Mesendoderm (in vitro differentiated cells): ENCODE measurements around the gene WDR20.
"Not testable (repeated sequence)": the region's sequence is repeated elsewhere in the genome, so short reads cannot be mapped to it uniquely, and the experiment has no call there.

ENCODE experiments used
- DNase-seq: peaks from one replicate; pipeline ENCODE4 v3.0.0; 2013
- H2AK5ac ChIP-seq: 2 replicates; pipeline ENCODE4 v1.6.1; 2013; ENCODE audit warnings: low read length, inconsistent platforms
- H2BK120ac ChIP-seq: 2 replicates; pipeline ENCODE4 v1.6.1; 2013; ENCODE audit warnings: low read depth, mild to moderate bottlenecking, low read length, moderate library complexity, mixed read lengths
- H2BK15ac ChIP-seq: replicated peaks from 2 replicates; pipeline ENCODE4 v1.6.1; 2013; ENCODE audit warnings: low read depth, mild to moderate bottlenecking, moderate library complexity
- H2BK5ac ChIP-seq: 2 replicates; pipeline ENCODE4 v1.6.1; 2013; ENCODE audit warnings: low read length, inconsistent platforms
- H3K18ac ChIP-seq: 2 replicates; pipeline ENCODE4 v1.6.1; 2013; ENCODE audit warnings: mild to moderate bottlenecking, low read length, mixed read lengths
- H3K23ac ChIP-seq: one replicate; pipeline ENCODE4 v1.6.1; 2013; ENCODE audit warnings: low read length
- H3K27ac ChIP-seq: 2 replicates; pipeline ENCODE4 v1.5.1; 2013; ENCODE audit warnings: low read depth, mild to moderate bottlenecking, inconsistent platforms, low read length, moderate library complexity
- H3K27me3 ChIP-seq: 2 replicates; pipeline ENCODE4 v1.6.1; 2013; ENCODE audit warnings: low read length, control low read depth, mild to moderate bottlenecking, inconsistent platforms; ENCODE audit not compliant: insufficient read depth, poor library complexity
- H3K36me3 ChIP-seq: 2 replicates; pipeline ENCODE4 v1.6.1; 2013; ENCODE audit warnings: low read length, inconsistent platforms; ENCODE audit not compliant: control insufficient read depth, insufficient read depth
- H3K4ac ChIP-seq: one replicate; pipeline ENCODE4 v1.6.1; 2013; ENCODE audit warnings: low read depth, mild to moderate bottlenecking, low read length, moderate library complexity
- H3K4me1 ChIP-seq: 2 replicates; pipeline ENCODE4 v1.6.1; 2013; ENCODE audit warnings: low read depth, low read length, inconsistent platforms; ENCODE audit not compliant: control insufficient read depth
- H3K4me2 ChIP-seq: 2 replicates; pipeline ENCODE4 v1.6.1; 2013; ENCODE audit warnings: low read length
- H3K4me3 ChIP-seq: 2 replicates; pipeline ENCODE4 v1.5.1; 2013; ENCODE audit warnings: mild to moderate bottlenecking, low read length
- H3K56ac ChIP-seq: one replicate; pipeline ENCODE4 v1.6.1; 2013; ENCODE audit warnings: low read length
- H3K79me1 ChIP-seq: 2 replicates; pipeline ENCODE4 v1.6.1; 2013; ENCODE audit warnings: low read length, inconsistent platforms
- H3K79me2 ChIP-seq: 2 replicates; pipeline ENCODE4 v1.6.1; 2013; ENCODE audit warnings: mild to moderate bottlenecking, low read length; ENCODE audit not compliant: control insufficient read depth, insufficient read depth
- H3K9ac ChIP-seq: 2 replicates; pipeline ENCODE4 v1.6.1; 2013; ENCODE audit warnings: low read length, inconsistent platforms
- H4K5ac ChIP-seq: one replicate; pipeline ENCODE4 v1.6.1; 2013; ENCODE audit warnings: low read length
- H4K8ac ChIP-seq: one replicate; pipeline ENCODE4 v1.6.1; 2013; ENCODE audit warnings: low read depth, mild to moderate bottlenecking, control low read depth, low read length, moderate library complexity
- WGBS: extraction: QIAGEN DNeasy Blood & Tissue Kit; methylation state at CpG from one replicate; pipeline ENCODE4 v1.1.7; 2013; ENCODE audit warnings: low lambda C conversion rate, missing lambda C conversion rate; ENCODE audit not compliant: insufficient coverage; ENCODE audit errors: extremely low coverage; 5-methylcytosine and 5-hydroxymethylcytosine counted together

WDR20 gene

DNA sequence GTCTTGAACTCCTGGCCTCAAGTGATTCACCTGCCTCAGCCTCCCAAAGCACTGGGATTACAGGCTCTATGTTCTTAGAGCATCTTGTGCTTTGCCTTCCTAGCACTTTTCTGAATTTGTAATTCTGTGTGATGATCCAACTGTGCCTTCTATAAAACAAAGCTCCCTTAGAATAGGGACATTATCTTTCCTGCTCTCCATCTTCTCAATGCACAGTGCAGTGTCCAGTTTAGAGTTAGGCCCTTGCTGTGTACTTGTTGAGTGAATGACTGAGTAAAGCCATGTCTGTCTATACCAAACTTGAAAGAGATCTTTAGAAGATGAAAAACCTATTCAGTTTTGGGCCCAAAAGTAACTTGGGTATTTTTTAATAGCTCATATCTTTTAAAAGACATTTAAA is 5.2 kb downstream of the WDR20 start:
- H4K8ac ChIP-seq = no peak overlapping the region
- H4K5ac ChIP-seq = no peak overlapping the region
- H3K27me3 ChIP-seq = no peaks in the 10 kb centered on the region
- no peak overlapping the region for H3K4ac ChIP-seq
- H2AK5ac ChIP-seq = no peak overlapping the region
- H2BK15ac ChIP-seq = no peak overlapping the region
- H3K79me1 ChIP-seq = peaks cover 15% of the 10 kb centered on the region
- H3K9ac ChIP-seq = no peak overlapping the region
- H2BK120ac ChIP-seq = no peak overlapping the region
- H3K18ac ChIP-seq = no peak overlapping the region
- no peak overlapping the region for H3K23ac ChIP-seq
- no peak for DNase-seq
- H3K56ac ChIP-seq = no peak overlapping the region
- no peak overlapping the region for H2BK5ac ChIP-seq
- peaks cover 2% of the 10 kb centered on the region for H3K4me1 ChIP-seq
- H3K36me3 ChIP-seq = no peaks in the 10 kb centered on the region
- H3K79me2 ChIP-seq = peaks cover 43% of the 10 kb centered on the region
- H3K27ac ChIP-seq = no peak overlapping the region
- no peak overlapping the region for H3K4me2 ChIP-seq
- no peak overlapping the region for H3K4me3 ChIP-seq

DNA sequence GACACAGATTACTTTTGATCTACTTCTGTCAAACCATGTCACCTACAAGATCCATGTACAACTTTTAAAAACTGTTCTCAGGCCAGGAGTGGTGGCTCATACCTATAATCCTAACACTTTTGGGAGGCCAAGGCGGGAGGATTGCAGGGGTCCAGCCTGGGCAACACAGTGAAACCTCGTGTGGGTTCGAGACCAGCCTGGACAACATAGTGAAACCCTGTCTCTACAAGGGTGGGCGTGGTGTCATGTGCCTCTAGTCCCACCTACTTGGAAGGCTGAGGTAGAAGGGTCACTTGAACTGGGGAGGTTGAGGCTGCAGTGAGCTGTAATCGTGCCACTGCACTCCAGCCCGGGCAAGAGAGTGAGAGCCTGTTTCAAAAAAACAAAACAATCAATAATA is 5.7 kb downstream of the WDR20 start:
- WGBS = no CpG with 5 or more reads among the region's 6 CpGs
- Histone ChIP-seq H3K56ac (no peak overlapping the region), H3K23ac (no peak overlapping the region)

DNA sequence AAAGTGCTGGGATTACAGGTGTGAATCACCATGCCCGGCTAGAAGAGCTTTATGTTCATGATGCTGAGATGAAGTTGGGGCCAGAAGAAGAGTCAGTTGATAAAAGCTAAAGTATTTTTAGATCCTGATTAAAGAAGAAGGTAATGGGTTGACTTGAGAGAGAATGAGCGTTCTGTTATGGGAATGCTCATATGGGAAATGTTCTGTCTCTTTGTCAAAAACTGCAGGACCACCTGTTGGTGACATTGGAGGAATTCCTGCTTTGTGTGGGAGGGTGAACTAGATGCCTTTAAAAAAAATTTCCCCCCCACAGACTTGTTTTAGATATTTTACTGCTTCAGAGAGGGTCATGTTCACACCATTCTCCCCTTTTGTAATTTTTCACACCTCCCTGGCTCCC is 6.7 kb downstream of the WDR20 start:
- Histone ChIP-seq H3K27ac (no peak overlapping the region), H3K9ac (no peak overlapping the region), H4K8ac (no peak overlapping the region), H3K56ac (no peak overlapping the region), H3K36me3 (no peaks in the 10 kb centered on the region), H3K4me1 (no peaks in the 10 kb centered on the region), H3K18ac (no peak overlapping the region), H3K4ac (no peak overlapping the region), H2AK5ac (no peak overlapping the region), H2BK5ac (no peak overlapping the region), H3K79me1 (peaks cover 9% of the 10 kb centered on the region), H2BK15ac (no peak overlapping the region), H3K4me2 (no peak overlapping the region), H3K79me2 (peaks cover 35% of the 10 kb centered on the region), H3K23ac (no peak overlapping the region), H3K27me3 (no peaks in the 10 kb centered on the region), H2BK120ac (no peak overlapping the region), H4K5ac (no peak overlapping the region), H3K4me3 (no peak overlapping the region)
- WGBS = no CpG with 5 or more reads among the region's 2 CpGs
- DNase-seq = no peak

More for the DNA sequence above, 5.7 kb downstream of the WDR20 start:
- Histone ChIP-seq H2AK5ac (no peak overlapping the region), H3K4me3 (no peak overlapping the region), H3K4ac (no peak overlapping the region), H3K79me2 (peaks cover 38% of the 10 kb centered on the region), H3K9ac (no peak overlapping the region), H3K36me3 (no peaks in the 10 kb centered on the region), H2BK5ac (no peak overlapping the region), H2BK120ac (no peak overlapping the region), H4K8ac (no peak overlapping the region), H3K27me3 (no peaks in the 10 kb centered on the region), H3K79me1 (peaks cover 12% of the 10 kb centered on the region), H3K4me2 (no peak overlapping the region), H3K27ac (no peak overlapping the region), H3K4me1 (peaks cover 2% of the 10 kb centered on the region), H2BK15ac (no peak overlapping the region), H4K5ac (no peak overlapping the region), H3K18ac (no peak overlapping the region)
- no peak for DNase-seq

DNA sequence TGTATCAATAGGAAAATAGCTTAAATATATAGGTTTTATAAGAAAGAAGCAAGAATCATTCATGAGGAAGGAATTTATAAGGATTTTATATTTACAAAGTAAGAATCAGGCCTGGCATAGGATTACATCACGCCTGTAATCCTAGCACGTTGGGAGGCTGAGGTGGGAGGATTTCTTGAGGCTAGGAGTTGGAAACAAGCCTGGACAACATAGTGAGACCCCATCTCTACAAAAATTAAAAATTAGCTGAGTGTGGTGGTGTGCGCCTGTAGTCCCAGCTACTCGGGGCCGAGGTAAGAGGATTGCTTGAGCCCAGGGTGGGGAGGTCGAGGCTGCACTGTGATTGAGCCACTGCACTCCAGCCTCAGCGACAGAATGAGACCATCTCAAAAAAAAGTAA is 10.4 kb downstream of the WDR20 start:
- Histone ChIP-seq H3K27ac (no peak overlapping the region), H3K4me2 (no peak overlapping the region), H3K18ac (no peak overlapping the region), H3K27me3 (no peaks in the 10 kb centered on the region), H4K5ac (no peak overlapping the region), H2AK5ac (no peak overlapping the region), H3K4me1 (peaks cover 4% of the 10 kb centered on the region), H2BK120ac (no peak overlapping the region), H2BK5ac (no peak overlapping the region), H3K56ac (no peak overlapping the region), H2BK15ac (no peak overlapping the region), H3K4me3 (no peak overlapping the region), H4K8ac (no peak overlapping the region), H3K23ac (no peak overlapping the region), H3K9ac (no peak overlapping the region), H3K79me1 (peaks cover 14% of the 10 kb centered on the region), H3K79me2 (peaks cover 37% of the 10 kb centered on the region), H3K36me3 (no peaks in the 10 kb centered on the region), H3K4ac (no peak overlapping the region)
- WGBS = no CpG with 5 or more reads among the region's 7 CpGs
- DNase-seq = no peak

DNA sequence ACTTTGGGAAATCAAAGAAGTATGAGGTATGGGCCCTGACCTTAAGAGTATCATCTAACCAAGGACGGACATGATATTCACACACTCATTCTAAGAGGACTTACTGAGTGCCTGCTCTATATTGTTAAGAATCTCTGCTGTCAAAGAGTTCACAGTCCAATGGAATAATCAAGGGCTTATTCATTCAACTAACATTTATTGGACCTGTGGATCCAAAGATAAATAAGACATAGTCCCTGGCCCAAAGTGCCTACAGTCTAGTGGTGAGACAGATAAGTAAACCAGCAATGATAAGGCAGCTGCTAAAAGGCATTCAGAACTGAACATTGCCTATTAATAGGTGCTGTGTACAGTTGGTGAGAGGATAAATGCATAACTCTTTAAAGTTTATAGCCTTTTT is 11.0 kb downstream of the WDR20 start:
- no peak overlapping the region for H2BK15ac ChIP-seq
- H2BK120ac ChIP-seq = no peak overlapping the region
- peaks cover 6% of the 10 kb centered on the region for H3K4me1 ChIP-seq
- H2BK5ac ChIP-seq = no peak overlapping the region
- H3K4me2 ChIP-seq = no peak overlapping the region
- no peak overlapping the region for H3K23ac ChIP-seq
- no peak overlapping the region for H3K9ac ChIP-seq
- no peak overlapping the region for H4K8ac ChIP-seq
- H2AK5ac ChIP-seq = no peak overlapping the region
- DNase-seq = no peak
- no peaks in the 10 kb centered on the region for H3K36me3 ChIP-seq
- H3K4ac ChIP-seq = no peak overlapping the region
- peaks cover 12% of the 10 kb centered on the region for H3K79me1 ChIP-seq
- no peaks in the 10 kb centered on the region for H3K27me3 ChIP-seq
- no peak overlapping the region for H4K5ac ChIP-seq
- no CpG with 5 or more reads among the region's 1 CpG for WGBS
- H3K18ac ChIP-seq = no peak overlapping the region
- peaks cover 34% of the 10 kb centered on the region for H3K79me2 ChIP-seq
- no peak overlapping the region for H3K4me3 ChIP-seq
- no peak overlapping the region for H3K27ac ChIP-seq
- no peak overlapping the region for H3K56ac ChIP-seq

DNA sequence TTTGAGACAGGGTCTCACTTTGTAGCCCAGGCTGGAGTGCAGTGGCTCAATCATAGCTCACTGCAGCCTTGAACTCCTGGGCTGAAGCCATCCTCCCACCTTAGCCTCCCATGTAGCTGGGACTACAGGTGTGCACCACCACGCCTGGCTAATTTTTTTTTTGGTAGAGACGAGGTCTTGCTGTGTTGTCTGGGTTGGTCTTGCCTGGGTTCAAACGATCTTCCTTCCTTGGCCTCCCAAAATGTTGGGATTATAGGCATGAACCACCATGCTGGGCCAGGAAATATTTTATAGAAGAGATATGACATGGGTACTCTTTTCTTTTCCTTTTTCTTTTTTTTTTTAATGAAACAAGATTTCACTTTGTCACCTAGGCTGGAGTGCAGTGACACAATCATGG is 11.7 kb downstream of the WDR20 start:
- H4K8ac ChIP-seq, H3K27me3 ChIP-seq, H3K23ac ChIP-seq, H3K9ac ChIP-seq, H3K4me2 ChIP-seq, H3K27ac ChIP-seq, DNase-seq, H2AK5ac ChIP-seq, H3K56ac ChIP-seq, H2BK120ac ChIP-seq, H3K36me3 ChIP-seq, H3K4me3 ChIP-seq, H2BK5ac ChIP-seq, H3K4ac ChIP-seq, H2BK15ac ChIP-seq, H3K18ac ChIP-seq, H3K4me1 ChIP-seq, H4K5ac ChIP-seq: not testable (repeated sequence)
- Histone ChIP-seq H3K79me2 (peaks cover 32% of the 10 kb centered on the region), H3K79me1 (peaks cover 12% of the 10 kb centered on the region)
- WGBS = no CpG with 5 or more reads among the region's 3 CpGs
